Measurements from ENCODE around the gene PPP1R12A.

PPP1R12A gene

DNA sequence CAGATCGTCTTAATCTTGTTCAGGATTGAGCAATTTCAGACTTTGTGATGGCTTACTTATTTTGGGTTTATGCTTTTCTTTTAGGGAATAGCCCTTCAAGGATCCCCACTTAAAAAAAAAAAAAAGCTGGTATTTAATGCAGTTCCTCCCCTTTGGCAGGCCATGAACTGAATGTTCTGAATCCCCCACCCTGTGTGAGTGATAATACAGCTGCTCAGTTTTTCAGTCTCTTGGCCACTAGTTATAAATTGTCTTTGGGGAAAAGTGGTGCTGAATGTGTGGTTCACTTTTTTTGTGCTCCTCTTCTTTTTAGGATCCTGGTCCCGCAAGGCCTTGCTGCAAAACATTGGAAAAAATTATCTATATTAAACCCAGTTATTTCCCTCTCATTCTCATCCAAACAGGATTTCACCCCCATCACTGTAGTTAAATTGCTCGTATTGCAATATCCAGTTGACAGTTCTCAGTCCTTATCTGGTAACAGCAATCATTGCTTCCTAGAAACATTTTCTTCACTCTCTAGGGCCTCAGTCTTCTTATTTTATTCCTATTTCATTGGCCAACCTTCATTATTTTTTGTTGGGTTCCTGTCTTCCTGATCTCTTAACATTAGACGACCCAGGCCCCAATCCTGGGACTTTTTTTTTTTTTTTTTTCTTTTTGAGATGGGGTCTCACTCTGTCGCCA is 171.0 kb downstream of the PPP1R12A start:
- no peak for DNase-seq

DNA sequence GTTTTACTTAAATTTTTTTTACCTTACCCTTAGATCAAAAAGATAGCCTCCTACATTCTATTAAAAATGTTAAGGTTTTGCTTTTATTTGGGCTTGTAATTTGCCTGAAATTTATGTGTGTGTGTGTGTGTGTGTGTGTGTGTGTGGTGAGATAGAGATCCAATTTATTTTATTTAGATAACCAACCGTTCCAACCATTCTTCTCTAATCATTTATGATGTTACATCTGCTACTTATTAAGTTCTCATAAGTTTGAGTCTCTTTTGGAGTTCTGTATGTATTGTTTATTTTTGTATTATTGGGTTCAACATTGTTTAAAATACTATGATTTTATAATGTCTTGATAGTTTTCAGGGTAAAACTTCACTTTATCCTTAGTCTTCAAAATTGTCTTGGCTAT is 173.6 kb downstream of the PPP1R12A start:
- no peak for DNase-seq

DNA sequence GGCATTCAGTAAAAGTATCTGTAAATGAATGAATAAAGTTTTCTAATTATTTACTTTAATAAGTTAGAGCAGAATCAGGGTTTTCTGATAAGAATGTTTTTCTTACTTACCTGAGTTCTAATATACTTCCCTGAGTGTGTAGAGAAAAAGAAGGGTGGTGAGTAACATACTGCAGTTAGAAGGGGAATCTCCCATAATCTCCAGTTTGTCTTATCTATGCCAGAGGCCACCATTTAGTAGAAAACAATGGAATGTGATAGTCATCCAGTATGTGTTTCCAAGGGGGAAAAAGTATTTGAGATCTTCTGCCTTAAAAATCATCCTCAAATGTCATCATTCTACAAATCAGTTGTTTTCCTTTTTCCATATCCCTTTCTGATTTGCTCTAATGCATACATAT is 187.6 kb downstream of the PPP1R12A start:
- no peak for DNase-seq

DNA sequence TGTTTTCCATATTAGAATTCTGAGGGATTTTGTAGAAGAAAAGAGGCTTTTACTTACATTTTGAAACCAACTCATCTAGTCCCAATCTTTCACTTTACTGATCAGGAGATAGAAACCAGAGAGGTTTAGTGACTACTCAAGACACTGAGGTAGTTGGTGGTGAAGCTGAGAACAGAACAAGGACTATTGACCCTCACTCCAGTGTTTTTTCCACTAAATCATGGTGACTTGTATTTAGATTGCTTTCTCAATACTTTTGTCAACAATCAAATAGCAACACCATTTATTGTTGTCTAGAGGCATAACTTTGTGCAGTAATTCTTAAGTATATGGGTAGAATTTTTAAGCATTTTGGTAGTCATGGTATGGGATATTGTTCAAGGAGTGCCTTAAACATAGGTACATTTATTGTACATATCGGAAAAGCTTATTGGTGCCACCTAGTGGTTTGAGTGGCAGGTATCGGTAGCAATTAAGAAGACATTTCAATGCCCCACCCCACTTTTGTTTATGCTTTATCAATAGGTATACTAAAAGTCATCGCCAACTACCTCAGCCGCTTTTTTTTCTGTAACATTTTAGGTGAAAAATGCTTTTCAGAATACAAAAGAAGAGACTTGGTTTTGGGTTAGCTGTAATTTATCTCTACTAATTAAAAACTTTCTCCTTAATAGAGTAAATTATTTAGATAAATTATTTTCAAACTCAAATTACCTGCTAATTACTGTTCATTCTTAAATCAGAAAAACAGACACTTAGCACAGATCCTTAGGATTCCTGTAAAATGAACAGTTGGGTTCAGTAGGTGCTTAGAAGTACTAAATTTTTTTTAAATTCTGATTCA is 196.8 kb downstream of the PPP1R12A start:
- DNase-seq, result peak; percentile 29

GRCh38 chr12:79732638-79733037 is 202.3 kb downstream of the PPP1R12A start:
- no peak for DNase-seq

DNA sequence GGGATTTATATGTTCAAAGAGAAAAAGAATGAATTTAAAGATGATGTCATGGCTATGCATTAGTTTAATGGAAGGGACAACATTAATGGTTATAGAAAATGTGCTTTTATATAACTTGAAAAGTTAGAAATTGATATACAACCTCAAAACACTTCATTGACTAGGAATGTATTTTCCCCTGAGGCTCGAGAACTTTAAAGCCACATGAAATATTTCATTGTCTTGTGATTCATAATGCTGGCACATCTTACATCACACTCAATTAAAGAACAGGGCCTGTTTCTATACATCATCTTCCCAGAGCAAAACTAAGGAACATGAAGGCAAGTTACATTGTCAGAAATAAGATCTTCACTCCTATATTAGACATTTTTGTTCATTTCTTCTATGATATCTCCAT is 208.9 kb downstream of the PPP1R12A start:
- no peak for DNase-seq

Data from SHP77 treated with DMSO at 0.1 percent for 48 hours (cell line).